Activated naive CD4-positive, alpha-beta T cell treated with anti-CD3 and anti-CD28 coated beads for 36 hours (primary cell): ENCODE results near the gene TMEM141. TPM values are rescaled to one million over a fixed set of nuclear protein-coding genes. Genes with fewer than 3 reads are reported as not detected.
"Not testable (repeated sequence)": the region's sequence is repeated elsewhere in the genome, so short reads cannot be mapped to it uniquely, and the experiment has no call there.

Source experiments
- CTCF ChIA-PET: fragments of 350-600 bp; sonication (Branson Sonifier 250); formaldehyde crosslinking; loops from one replicate; lab custom pipeline; 2021; ENCODE audit warnings: antibody characterized with exemption; lab: Charles Lee
- DNase-seq: peaks from one replicate; pipeline ENCODE4 v3.0.0-alpha.2; 2020
- H3K27ac Mint-ChIP-seq: one replicate; pipeline ENCODE4 v1.8.0; 2021; ENCODE audit warnings: mild to moderate bottlenecking, mixed read lengths
- H3K27me3 Mint-ChIP-seq: one replicate; pipeline ENCODE4 v1.8.0; 2021; ENCODE audit warnings: low read depth, mixed read lengths
- H3K36me3 Mint-ChIP-seq: one replicate; pipeline ENCODE4 v1.8.0; 2021; ENCODE audit warnings: low read depth, mixed read lengths
- H3K4me1 Mint-ChIP-seq: one replicate; pipeline ENCODE4 v1.8.0; 2021; ENCODE audit warnings: low read depth, mixed read lengths
- H3K4me3 Mint-ChIP-seq: one replicate; pipeline ENCODE4 v1.8.0; 2021; ENCODE audit warnings: mild to moderate bottlenecking, moderate library complexity, mixed read lengths
- H3K9me3 Mint-ChIP-seq: one replicate; pipeline ENCODE4 v1.8.0; 2021; ENCODE audit warnings: mixed read lengths
- intact Hi-C: fragments of 100-400 bp; cut with micrococcal nuclease; formaldehyde crosslinking; loops from one replicate; pipeline ENCODE4 v1.15.1; 2023
- total RNA-seq, 2 experiments: library from RNA; stranded (reverse); gene quantifications; one replicate each; pipeline ENCODE4 v1.2.3, GENCODE V29; 2021

Gene TMEM141
- total RNA-seq, 2 experiments from 2014 or later: 38.1 to 39.6 TPM

DNA sequence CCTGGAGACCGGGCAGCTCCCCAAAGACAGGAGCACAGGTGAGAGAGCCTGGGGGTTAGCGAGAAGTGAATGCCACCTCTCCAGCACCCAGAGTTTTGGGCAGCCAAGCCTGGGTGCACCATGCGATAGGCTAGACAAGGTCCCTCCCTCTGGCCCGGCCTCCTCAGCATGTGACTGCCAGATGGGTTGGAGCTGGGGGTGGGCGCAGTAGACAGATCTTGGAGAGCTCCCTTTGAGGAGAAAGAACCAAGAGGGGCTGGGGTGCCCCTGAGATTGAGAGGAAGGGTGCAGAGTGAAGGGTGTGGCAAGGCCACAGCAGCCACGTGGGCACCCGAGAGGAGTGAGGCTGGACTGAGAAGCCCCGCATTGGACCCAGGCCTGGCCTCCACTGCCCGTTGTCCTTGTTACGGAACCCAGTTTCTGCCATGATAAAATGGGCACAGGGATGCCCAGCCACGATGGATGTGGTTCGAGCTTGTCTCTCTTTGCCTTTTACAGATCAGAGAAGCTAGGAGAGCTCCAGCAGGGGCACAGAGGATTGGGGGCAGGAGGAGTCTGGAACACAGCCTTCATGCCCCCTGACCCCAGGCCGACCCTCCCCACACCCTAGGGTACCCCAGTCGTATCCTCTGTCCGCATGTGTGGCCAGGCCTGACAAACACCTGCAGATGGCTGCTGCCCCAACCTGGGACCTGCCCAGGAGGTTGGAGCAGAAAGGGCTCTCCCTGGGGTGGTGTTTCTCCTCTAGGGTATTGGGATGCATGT lies 1.4 kb downstream of the TMEM141 start:
- Mint-ChIP-seq H3K4me1 (peaks cover 25% of the 10 kb centered on the region), H3K27ac (peak overlapping the region; percentile 79), H3K27me3 (no peaks in the 10 kb centered on the region), H3K4me3 (peak overlapping the region; percentile 83), H3K36me3 (no peaks in the 10 kb centered on the region), H3K9me3 (no peaks in the 10 kb centered on the region)
- no peak for DNase-seq
- intact Hi-C loops: loop anchor here (5.0 kb wide), 1 partner anchor 75 kb away; the partner anchor contains the start of gene EDF1
- CTCF ChIA-PET: interaction anchor here (1.1 to 4.0 kb wide), 6 partner anchors 8 to 242 kb away, joined by 3 to 28 read pairs (median 4); partner anchors contain the start of genes AJM1 and RABL6

DNA sequence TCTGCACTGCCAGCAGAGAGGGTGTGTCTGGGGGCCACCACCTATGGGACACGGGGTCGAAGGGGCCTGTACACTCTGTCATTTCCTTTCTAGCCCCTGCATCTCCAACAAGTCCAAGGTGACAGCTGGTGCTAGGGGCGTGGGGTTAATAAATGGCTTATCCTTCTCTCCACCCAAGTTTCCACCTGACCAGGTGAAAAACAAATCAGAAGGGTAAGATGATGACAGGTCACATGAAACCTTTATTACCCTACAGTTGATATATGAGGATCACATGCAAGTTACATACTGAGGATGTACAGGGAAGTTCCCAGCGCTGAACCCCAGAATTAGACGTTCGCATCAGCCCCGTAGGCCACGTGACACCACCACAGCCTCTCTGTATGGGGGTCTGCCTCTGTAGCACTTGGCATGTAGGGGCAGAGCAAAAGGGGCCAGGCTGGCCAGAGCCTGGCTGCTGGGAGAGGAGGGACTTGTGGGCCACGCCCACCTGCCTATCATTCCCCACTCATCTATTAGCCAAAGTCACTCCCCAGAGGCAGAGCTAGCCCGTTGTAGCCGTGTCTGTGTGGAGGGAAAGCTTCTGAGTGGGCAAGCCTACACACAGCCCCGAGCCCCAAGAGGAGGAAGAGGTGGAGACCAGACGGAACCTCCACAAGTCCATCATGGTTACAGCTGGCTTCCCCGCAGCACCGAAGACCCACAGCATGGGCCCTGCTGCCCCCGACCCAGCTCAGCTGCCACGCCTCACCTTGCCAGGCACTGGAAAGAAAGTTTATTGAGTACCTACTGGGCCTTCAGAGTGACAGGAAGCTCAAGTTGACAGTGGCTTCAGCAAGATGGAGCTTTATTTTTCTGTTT lies 2.2 kb downstream of the TMEM141 start:
- Mint-ChIP-seq H3K27ac (no peak overlapping the region), H3K4me1 (peaks cover 19% of the 10 kb centered on the region), H3K36me3 (no peaks in the 10 kb centered on the region), H3K4me3 (no peak overlapping the region), H3K9me3 (no peaks in the 10 kb centered on the region), H3K27me3 (no peaks in the 10 kb centered on the region)
- no peak for DNase-seq
- CTCF ChIA-PET: interaction anchor here (0.6 to 4.0 kb wide), 7 partner anchors 13 to 236 kb away, joined by 3 to 28 read pairs (median 4); partner anchors contain the start of genes AJM1, LCN15 and RABL6
- intact Hi-C loops: loop anchor here (5.0 kb wide), 1 partner anchor 74 kb away; the partner anchor contains the start of gene EDF1

DNA sequence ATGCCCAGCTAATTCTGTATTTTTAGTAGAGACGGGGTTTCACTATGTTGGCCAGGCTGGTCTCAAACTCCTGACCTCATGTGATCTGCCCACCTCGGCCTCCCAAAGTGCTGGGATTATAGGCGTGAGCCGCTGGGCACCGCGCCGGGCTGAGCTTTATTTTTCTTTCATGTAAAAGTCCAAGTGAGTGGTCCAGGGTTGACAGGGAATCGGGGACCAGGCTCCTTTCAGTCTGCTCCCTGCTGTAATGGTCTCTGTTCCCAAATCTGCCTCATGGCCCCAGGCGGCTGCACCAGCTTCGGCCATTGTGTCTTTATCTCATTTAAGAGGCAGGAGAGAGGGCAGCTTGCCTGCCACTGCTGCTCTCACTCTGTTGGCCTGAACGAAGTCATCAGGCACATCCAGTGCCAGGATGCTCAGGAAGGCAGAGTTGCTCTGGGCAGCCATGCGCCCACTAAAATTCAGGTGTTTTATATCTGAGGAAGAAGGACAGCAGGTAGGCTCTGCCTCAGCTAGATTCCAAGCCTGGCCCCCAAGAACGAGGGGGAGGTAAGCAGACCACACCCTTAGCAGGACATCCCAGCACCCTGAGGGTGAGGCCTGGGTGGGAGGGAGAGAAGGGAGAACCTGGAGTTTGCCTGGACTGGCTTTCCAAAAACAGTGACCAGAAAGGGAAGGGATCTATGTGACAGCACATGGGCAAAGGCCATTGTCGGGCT lies 3.3 kb downstream of the TMEM141 start:
- CTCF ChIA-PET: interaction anchor here (0.6 to 4.0 kb wide), 5 partner anchors 11 to 53 kb away, joined by 3 to 28 read pairs (median 5); partner anchors contain the start of genes LCN15 and RABL6
- H3K27me3 Mint-ChIP-seq: no peaks in the 10 kb centered on the region
- peaks cover 19% of the 10 kb centered on the region for H3K4me1 Mint-ChIP-seq
- no peak overlapping the region for H3K27ac Mint-ChIP-seq
- intact Hi-C loops: loop anchor here (5.0 kb wide), 1 partner anchor 73 kb away; the partner anchor contains the start of gene EDF1
- no peaks in the 10 kb centered on the region for H3K9me3 Mint-ChIP-seq
- H3K36me3 Mint-ChIP-seq: no peaks in the 10 kb centered on the region
- no peak for DNase-seq
- H3K4me3 Mint-ChIP-seq: no peak overlapping the region

DNA sequence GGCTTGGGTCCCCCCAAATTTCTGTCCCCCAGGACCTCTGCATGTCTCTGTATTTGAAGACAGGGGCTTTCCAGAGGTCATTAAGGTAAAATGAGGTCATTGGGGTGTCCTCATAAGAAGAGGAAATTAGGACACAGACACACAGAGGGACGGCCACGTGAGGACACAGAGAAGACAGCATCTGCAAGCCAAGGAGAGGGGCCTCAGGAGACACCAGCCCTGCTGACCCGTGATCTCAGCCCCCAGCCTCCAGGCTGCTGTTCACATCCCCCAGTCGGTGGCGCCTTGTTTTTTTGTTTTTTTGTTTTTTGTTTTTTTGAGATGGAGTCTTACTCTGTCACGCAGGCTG lies 3.8 kb downstream of the TMEM141 start:
- Mint-ChIP-seq H3K4me3 (no peak overlapping the region), H3K36me3 (no peaks in the 10 kb centered on the region), H3K27me3 (no peaks in the 10 kb centered on the region), H3K9me3 (no peaks in the 10 kb centered on the region), H3K4me1 (peaks cover 19% of the 10 kb centered on the region), H3K27ac (no peak overlapping the region)
- DNase-seq: no peak
- CTCF ChIA-PET: interaction anchor here (4.0 kb wide), 1 partner anchor 11 kb away, joined by 28 read pairs; the partner anchor contains the start of gene RABL6
- intact Hi-C loops: loop anchor here (5.0 kb wide), 1 partner anchor 72 kb away; the partner anchor contains the start of gene EDF1

DNA sequence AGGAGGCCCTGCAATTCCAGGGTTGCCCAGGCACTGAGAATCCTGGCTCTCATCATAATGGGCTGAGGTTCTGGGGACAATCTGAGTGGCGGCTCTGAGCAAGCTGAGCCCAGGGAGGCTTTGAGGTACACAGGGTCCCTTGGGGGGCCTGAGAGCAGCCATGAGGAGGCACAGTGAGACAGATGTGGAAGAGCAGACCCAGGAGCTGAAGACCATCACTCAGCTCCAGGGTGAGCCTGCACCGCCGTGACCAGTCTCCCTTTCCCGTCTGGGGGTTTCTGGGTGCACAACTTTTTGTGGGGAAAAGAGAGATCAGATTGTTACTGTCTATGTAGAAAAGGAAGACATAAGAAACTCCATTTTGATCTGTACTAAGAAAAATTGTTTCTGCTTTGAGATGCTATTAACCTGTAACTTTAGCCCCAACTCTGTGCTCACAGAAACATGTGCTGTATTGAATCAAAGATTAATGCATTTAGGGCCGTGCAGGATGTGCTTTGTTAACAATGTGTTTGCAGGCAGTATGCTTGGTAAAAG lies 5.2 kb downstream of the TMEM141 start, which contains the start of gene CCDC183:
TSS of gene CCDC183 (plus strand) at position 101 of the 537 bp plus-strand sequence. CDS start at position 161, 60 bp downstream.
- no peak within 1 kb of the TSS for H3K4me3 Mint-ChIP-seq
- no peaks in the 10 kb centered on the region for H3K36me3 Mint-ChIP-seq
- no peak within 1 kb of the TSS for H3K27ac Mint-ChIP-seq
- no peaks in the 10 kb centered on the region for H3K9me3 Mint-ChIP-seq
- DNase-seq: no peak
- H3K4me1 Mint-ChIP-seq: peaks cover 26% of the 10 kb centered on the region
- peaks cover 7% of the 10 kb centered on the region for H3K27me3 Mint-ChIP-seq
- intact Hi-C loops: no loop called here
- CTCF ChIA-PET: interaction anchor here (0.8 kb wide), 1 partner anchor 13 kb away, joined by 3 read pairs; no protein-coding TSS in a partner anchor

DNA sequence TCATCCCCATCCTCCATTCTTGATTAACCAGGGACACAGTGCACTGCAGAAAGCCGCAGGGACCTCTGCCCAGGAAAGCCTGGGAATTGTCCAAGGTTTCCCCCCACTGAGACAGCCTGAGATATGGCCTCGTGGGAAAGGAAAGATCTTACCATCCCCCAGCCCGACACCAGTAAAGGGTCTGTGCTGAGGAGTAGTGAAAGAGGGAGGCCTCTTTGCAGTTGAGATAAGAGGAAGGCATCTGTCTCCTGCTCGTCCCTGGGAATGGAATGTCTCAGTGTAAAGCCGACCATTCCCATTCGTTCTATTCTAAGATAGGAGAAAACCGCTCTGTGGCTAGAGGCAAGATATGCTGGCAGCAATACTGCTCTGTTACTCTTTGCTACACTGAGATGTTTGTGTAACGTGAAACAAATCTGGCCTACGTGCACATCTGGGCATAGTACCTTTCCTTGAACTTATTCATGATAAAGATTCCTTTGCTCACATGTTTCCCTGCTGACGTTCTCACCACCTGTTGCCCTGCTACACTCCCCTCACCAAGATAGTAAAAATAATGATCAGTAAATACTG lies 5.7 kb downstream of the TMEM141 start:
- intact Hi-C loops, H3K4me3 Mint-ChIP-seq, H3K9me3 Mint-ChIP-seq, H3K27me3 Mint-ChIP-seq, CTCF ChIA-PET, DNase-seq, H3K27ac Mint-ChIP-seq, H3K36me3 Mint-ChIP-seq: not testable (repeated sequence)
- H3K4me1 Mint-ChIP-seq: peaks cover 28% of the 10 kb centered on the region

DNA sequence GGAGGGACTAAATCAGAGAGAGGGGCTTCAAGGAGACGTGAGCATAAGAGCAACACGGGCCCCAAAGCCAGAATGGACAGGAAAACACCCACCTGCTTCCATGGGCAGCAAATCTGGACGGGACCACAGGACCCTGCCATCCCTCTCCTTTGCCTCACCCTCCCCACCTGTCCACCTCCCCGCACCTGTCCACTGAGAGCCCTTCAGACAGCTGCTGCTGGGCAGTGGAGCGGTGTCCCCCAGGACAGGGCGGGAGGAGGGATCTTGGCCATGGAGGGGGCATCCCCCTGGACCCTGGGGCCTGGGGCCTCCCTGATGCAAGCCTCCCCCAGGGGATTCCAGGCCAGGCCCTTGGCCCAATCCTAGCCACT lies 7.5 kb downstream of the TMEM141 start:
- no peak overlapping the region for H3K4me3 Mint-ChIP-seq
- CTCF ChIA-PET: interaction anchor here (1.0 kb wide), 2 partner anchors 20 to 250 kb away, joined by 3 read pairs; no protein-coding TSS in a partner anchor
- no peaks in the 10 kb centered on the region for H3K36me3 Mint-ChIP-seq

DNA sequence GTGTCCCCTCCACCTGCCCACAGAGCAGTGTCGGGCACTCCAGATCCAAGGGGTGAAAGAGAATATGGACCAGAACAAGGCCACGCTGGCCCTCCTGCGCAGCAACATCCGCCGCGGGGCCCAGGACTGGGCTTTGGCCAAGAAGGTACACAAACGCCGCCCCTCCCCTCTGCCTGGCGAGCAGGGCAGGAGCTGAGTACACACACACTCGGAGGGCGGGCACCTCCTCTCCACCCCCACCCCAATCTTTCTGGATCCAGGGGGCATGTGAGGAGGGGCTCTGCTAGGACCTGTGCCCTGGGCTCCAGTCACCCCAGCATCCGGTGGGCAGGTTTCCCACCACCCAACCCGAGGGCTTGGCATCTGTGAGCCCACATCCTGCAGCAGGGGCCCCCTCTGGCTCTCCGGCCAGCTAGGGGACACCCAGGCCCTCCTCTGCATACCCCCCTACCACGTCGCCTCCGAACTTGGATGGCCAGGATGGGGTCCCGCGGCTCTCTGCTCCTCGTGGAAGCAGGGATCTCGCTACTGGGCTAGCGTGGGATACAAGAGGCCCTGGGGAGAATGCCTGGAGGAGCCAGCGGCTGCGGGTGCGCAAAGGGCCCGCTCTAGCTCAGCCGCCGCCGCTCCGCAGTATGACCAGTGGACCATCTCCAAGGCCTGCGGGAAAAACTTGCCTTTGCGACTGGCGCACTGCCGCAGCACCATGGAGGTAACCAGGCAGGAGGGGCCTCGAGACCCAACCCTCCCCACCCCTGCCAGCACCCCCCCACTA lies 8.1 kb downstream of the TMEM141 start:
- Mint-ChIP-seq H3K27ac (no peak overlapping the region), H3K36me3 (no peaks in the 10 kb centered on the region), H3K4me3 (no peak overlapping the region), H3K4me1 (peaks cover 24% of the 10 kb centered on the region), H3K27me3 (peaks cover 7% of the 10 kb centered on the region), H3K9me3 (no peaks in the 10 kb centered on the region)
- intact Hi-C loops: no loop called here
- DNase-seq: no peak
- CTCF ChIA-PET: interaction anchor here (1.0 kb wide), 1 partner anchor 249 kb away, joined by 3 read pairs; no protein-coding TSS in a partner anchor

More for the DNA sequence above, 7.5 kb downstream of the TMEM141 start:
- DNase-seq: no peak
- no peaks in the 10 kb centered on the region for H3K9me3 Mint-ChIP-seq
- peaks cover 24% of the 10 kb centered on the region for H3K4me1 Mint-ChIP-seq
- H3K27ac Mint-ChIP-seq: no peak overlapping the region
- H3K27me3 Mint-ChIP-seq: peaks cover 7% of the 10 kb centered on the region
- intact Hi-C loops: no loop called here

DNA sequence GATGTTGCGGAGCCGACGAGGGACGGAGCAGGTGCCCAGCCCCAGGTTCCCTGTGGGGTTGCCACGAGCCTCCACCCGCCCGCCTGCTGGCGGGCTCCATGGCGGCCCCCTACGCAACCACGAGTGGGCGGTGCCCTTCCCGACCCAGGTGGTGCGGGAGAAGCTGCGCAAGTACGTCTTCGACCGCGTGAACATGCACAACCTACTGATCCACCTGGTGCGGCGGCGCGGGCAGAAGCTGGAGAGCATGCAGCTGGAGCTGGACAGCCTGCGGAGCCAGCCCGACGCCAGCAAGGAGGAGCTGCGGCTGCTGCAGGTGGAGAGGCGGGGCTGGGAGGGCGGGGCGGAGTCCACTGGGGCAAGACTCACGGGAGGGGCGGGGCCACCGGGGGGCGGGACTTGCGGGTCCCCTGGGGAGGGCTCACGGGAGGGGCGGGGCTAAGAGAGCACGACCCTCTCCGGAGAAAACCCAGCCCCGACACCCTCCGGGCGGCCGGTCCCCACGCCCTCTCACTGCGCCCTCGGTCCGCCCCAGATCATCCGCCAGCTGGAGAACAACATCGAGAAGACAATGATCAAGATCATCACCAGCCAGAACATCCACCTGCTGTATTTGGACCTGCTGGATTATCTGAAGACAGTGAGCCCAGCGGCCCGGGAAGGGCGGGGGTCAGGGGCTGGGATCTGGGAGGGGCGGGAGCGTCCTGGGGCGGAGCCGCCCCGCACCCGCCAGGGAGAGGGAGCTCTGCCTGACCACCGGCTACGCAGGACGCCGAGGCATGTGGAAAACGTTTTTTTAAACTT lies 8.9 kb downstream of the TMEM141 start:
- Mint-ChIP-seq H3K9me3 (no peaks in the 10 kb centered on the region), H3K36me3 (no peaks in the 10 kb centered on the region), H3K4me3 (peak overlapping the region; percentile 57), H3K4me1 (peaks cover 24% of the 10 kb centered on the region), H3K27ac (no peak overlapping the region), H3K27me3 (peaks cover 7% of the 10 kb centered on the region)
- CTCF ChIA-PET: interaction anchor here (0.5 to 1.5 kb wide), 3 partner anchors 8 to 895 kb away, joined by 3 to 5 read pairs (median 5); no protein-coding TSS in a partner anchor
- peak; percentile 86 for DNase-seq
- intact Hi-C loops: loop anchor here (1.0 kb wide), 1 partner anchor 9 kb away; the partner anchor contains the start of gene TMEM141

DNA sequence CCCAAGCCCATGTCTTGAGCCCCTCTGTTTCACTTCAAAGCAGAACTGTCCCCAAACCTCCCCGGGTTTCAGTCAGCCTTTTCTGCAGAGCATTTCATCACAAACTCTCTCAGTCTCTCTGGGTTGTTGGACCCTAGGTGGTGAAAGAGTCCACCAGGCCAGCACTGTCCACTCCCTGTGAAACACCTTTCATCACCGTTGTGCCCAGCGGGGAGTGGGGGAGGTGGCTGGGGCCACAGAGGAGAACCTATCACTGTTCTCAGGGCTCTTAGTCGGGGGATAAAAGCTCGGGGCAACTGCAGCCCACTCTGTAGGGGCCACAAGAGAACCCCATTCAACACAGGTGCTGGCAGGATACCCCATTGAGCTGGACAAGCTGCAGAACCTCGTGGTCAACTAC lies 11.2 kb downstream of the TMEM141 start:
- H3K4me3 Mint-ChIP-seq: no peak overlapping the region
- peaks cover 7% of the 10 kb centered on the region for H3K27me3 Mint-ChIP-seq
- intact Hi-C loops: no loop called here
- no peak overlapping the region for H3K27ac Mint-ChIP-seq
- H3K9me3 Mint-ChIP-seq: no peaks in the 10 kb centered on the region
- peaks cover 27% of the 10 kb centered on the region for H3K4me1 Mint-ChIP-seq
- CTCF ChIA-PET: interaction anchor here (1.2 kb wide), 1 partner anchor 227 kb away, joined by 3 read pairs; no protein-coding TSS in a partner anchor
- DNase-seq: no peak
- peaks cover 2% of the 10 kb centered on the region for H3K36me3 Mint-ChIP-seq
